ENCODE data around the gene SPATS2L.

SPATS2L gene

DNA sequence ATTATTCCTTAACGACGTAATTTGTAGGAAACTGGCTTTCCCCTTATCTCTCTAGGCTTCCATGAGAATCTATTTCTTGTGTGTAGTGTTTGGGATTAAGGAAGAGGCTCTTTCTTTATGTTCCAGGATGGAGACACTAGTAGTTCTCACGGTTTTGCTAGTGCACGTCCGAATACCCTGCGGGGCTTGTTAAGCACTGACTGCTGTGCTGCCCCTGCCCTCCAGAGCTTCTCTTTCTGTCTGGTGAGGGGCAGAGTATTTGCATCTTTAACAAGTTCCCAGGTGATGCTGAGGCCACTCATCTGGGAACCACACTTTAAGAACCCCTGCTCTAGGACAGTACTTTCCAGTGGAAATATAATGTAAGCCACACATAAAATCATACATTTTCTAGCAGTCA is 76.4 kb downstream of the SPATS2L start:
- Histone ChIP-seq H3K9ac (ENCODE audit: low read depth, low read length, poor library complexity, severe bottlenecking) (no peak overlapping the region), H3K4me3 (ENCODE audit: low read length, poor library complexity, severe bottlenecking) (no peak overlapping the region), H3K4me1 (ENCODE audit: insufficient read depth, low read length, poor library complexity, severe bottlenecking) (peaks cover 4% of the 10 kb centered on the region), H3K36me3 (ENCODE audit: insufficient read depth, low read length) (no peaks in the 10 kb centered on the region), H3K9me2 (replicated peaks; ENCODE audit: low read depth, low read length) (no peaks in the 10 kb centered on the region), H4K20me1 (ENCODE audit: insufficient read depth, low read length, poor library complexity, severe bottlenecking) (no peaks in the 10 kb centered on the region), H3K4me2 (ENCODE audit: low read depth, low read length, poor library complexity, severe bottlenecking) (no peak overlapping the region), H2AFZ (ENCODE audit: low read length) (0 out of 2 replicates have a peak overlapping the region, but pooled peaks have one; percentile 59), H3K27me3 (ENCODE audit: insufficient read depth, low read length, poor library complexity, severe bottlenecking) (no peaks in the 10 kb centered on the region), H3K79me2 (ENCODE audit: insufficient read depth, low read length) (no peaks in the 10 kb centered on the region), H3K9me3 (ENCODE audit: insufficient read depth, low read depth, low read length) (no peaks in the 10 kb centered on the region), H3F3A (ENCODE audit: low read depth) (no peaks in the 10 kb centered on the region)
- TF ChIP-seq, protein P1, sequence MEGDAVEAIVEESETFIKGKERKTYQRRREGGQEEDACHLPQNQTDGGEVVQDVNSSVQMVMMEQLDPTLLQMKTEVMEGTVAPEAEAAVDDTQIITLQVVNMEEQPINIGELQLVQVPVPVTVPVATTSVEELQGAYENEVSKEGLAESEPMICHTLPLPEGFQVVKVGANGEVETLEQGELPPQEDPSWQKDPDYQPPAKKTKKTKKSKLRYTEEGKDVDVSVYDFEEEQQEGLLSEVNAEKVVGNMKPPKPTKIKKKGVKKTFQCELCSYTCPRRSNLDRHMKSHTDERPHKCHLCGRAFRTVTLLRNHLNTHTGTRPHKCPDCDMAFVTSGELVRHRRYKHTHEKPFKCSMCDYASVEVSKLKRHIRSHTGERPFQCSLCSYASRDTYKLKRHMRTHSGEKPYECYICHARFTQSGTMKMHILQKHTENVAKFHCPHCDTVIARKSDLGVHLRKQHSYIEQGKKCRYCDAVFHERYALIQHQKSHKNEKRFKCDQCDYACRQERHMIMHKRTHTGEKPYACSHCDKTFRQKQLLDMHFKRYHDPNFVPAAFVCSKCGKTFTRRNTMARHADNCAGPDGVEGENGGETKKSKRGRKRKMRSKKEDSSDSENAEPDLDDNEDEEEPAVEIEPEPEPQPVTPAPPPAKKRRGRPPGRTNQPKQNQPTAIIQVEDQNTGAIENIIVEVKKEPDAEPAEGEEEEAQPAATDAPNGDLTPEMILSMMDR (conservative IDR thresholded peaks at IDR 0.05; ENCODE audit: low read length): no peak
- no peak for TF ChIP-seq EZH2phosphoT487 (IDR thresholded peaks at IDR 0.05; ENCODE audit: borderline replicate concordance)

DNA sequence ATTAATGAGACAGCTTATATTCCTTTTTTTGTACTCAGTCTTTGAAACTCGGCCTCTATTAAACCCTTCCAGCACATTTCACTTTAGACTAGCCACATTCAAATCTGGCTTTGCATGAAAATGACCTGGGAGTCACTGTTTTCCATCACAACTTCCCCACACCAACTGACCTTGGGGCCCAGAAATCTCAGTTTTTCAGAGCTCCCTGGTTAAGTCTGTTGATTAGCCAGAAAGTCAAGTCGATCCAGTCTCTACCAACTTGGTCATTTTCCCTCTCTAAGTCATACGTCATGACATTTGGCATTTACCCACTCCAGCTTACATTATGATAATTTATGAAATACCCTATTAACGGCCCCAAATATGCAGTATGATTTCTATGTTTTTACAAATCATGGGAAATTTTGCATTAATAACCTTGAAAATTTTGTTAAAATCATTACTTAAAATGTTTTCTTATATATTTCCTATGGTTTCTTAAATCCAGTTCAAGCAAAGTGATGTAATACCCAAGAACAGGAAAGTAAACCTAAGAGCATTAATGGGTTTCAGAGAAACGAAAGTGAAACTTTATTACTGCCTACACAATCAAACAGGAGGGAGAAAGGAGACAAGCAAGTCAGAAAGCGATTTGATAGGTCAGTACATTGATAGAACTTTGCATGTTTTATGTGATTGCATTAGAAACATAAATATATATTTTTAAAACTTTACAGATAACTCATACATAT is 77.1 kb downstream of the SPATS2L start:
- no peak for TF ChIP-seq EZH2phosphoT487 (IDR thresholded peaks at IDR 0.05; ENCODE audit: borderline replicate concordance)
- TF ChIP-seq, protein P1 (conservative IDR thresholded peaks at IDR 0.05; ENCODE audit: low read length): no peak
- peak overlapping the region; percentile 88; the same call in 1 of the 2 replicates for H2AFZ ChIP-seq (ENCODE audit: low read length)
- no peaks in the 10 kb centered on the region for H3K36me3 ChIP-seq (ENCODE audit: insufficient read depth, low read length)
- H3K79me2 ChIP-seq (ENCODE audit: insufficient read depth, low read length): no peaks in the 10 kb centered on the region
- H3K4me1 ChIP-seq (ENCODE audit: insufficient read depth, low read length, poor library complexity, severe bottlenecking): peaks cover 4% of the 10 kb centered on the region
- no peaks in the 10 kb centered on the region for H3K9me3 ChIP-seq (ENCODE audit: insufficient read depth, low read depth, low read length)
- H3F3A ChIP-seq (ENCODE audit: low read depth): no peaks in the 10 kb centered on the region
- H4K20me1 ChIP-seq (ENCODE audit: insufficient read depth, low read length, poor library complexity, severe bottlenecking): no peaks in the 10 kb centered on the region
- no peaks in the 10 kb centered on the region for H3K27me3 ChIP-seq (ENCODE audit: insufficient read depth, low read length, poor library complexity, severe bottlenecking)
- H3K4me3 ChIP-seq (ENCODE audit: low read length, poor library complexity, severe bottlenecking): peak overlapping the region; percentile 54
- H3K9me2 ChIP-seq (replicated peaks; ENCODE audit: low read depth, low read length): no peaks in the 10 kb centered on the region
- H3K4me2 ChIP-seq (ENCODE audit: low read depth, low read length, poor library complexity, severe bottlenecking): peak overlapping the region; percentile 60
- H3K9ac ChIP-seq (ENCODE audit: low read depth, low read length, poor library complexity, severe bottlenecking): no peak overlapping the region

DNA sequence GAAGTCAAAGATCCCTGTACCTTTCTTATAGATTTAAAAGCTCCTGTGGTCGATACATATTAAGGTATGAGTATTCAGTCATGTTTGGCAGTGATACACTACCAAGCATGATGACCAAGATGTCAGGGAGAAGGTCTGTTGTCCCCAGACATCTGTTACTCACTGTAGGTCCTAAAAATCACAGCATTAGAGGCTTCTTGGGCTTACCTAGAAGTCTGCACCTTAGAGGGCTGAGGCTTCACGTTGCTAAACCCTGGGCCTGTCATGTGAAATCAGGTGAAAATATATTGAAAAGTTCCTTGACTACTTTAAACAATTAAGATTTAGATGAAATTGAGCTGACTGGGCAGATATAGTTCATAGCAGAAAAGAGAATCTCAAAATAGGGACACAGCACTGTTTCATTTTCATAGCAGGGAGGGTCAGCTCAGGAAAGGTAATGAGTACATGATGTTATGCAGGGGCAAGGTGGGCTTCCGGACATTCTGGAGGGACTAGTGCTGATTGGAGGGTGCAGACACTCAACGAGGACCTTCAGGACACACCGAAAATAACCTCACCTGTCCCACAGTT is 78.7 kb downstream of the SPATS2L start:
- peaks cover 4% of the 10 kb centered on the region for H3K4me1 ChIP-seq (ENCODE audit: insufficient read depth, low read length, poor library complexity, severe bottlenecking)
- H3K27me3 ChIP-seq (ENCODE audit: insufficient read depth, low read length, poor library complexity, severe bottlenecking): no peaks in the 10 kb centered on the region
- H3K36me3 ChIP-seq (ENCODE audit: insufficient read depth, low read length): no peaks in the 10 kb centered on the region
- no peak for TF ChIP-seq EZH2phosphoT487 (IDR thresholded peaks at IDR 0.05; ENCODE audit: borderline replicate concordance)
- TF ChIP-seq, protein P1 (conservative IDR thresholded peaks at IDR 0.05; ENCODE audit: low read length): no peak
- no peak overlapping the region for H3K9ac ChIP-seq (ENCODE audit: low read depth, low read length, poor library complexity, severe bottlenecking)
- no peaks in the 10 kb centered on the region for H3K9me2 ChIP-seq (replicated peaks; ENCODE audit: low read depth, low read length)
- no peak overlapping the region for H3K4me2 ChIP-seq (ENCODE audit: low read depth, low read length, poor library complexity, severe bottlenecking)
- no peak overlapping the region for H3K4me3 ChIP-seq (ENCODE audit: low read length, poor library complexity, severe bottlenecking)
- no peak overlapping the region for H2AFZ ChIP-seq (ENCODE audit: low read length)
- H3K79me2 ChIP-seq (ENCODE audit: insufficient read depth, low read length): no peaks in the 10 kb centered on the region
- no peaks in the 10 kb centered on the region for H4K20me1 ChIP-seq (ENCODE audit: insufficient read depth, low read length, poor library complexity, severe bottlenecking)
- no peaks in the 10 kb centered on the region for H3F3A ChIP-seq (ENCODE audit: low read depth)
- no peaks in the 10 kb centered on the region for H3K9me3 ChIP-seq (ENCODE audit: insufficient read depth, low read depth, low read length)

Measured in Loucy (cell line).